DOHH2 (cell line): ENCODE results near the gene PRRC1.

ENCODE experiments used
- H3F3A ChIP-seq: fragments of 200-600 bp; sonication (generic), shearing (Covaris generic); 2 replicates; pipeline ENCODE4 v1.6.0; 2016; ENCODE audit warnings: antibody characterized with exemption, mild to moderate bottlenecking; ENCODE audit not compliant: control insufficient read depth, insufficient read depth
- H3K27ac ChIP-seq: fragments of 200-600 bp; sonication (generic); 2 replicates; pipeline ENCODE4 v1.5.1; 2014; ENCODE audit warnings: low read depth, mild to moderate bottlenecking, low read length, moderate library complexity
- H3K27me3 ChIP-seq: fragments of 200-600 bp; sonication (generic); 2 replicates; pipeline ENCODE4 v1.6.1; 2014; ENCODE audit warnings: mild to moderate bottlenecking, low read length, mixed read lengths; ENCODE audit not compliant: control insufficient read depth
- H3K36me3 ChIP-seq: fragments of 200-600 bp; sonication (generic); 2 replicates; pipeline ENCODE4 v1.6.1; 2014; ENCODE audit warnings: mild to moderate bottlenecking, low read length, moderate library complexity, mixed read lengths; ENCODE audit not compliant: control insufficient read depth
- H3K4me1 ChIP-seq: fragments of 200-600 bp; sonication (generic); 2 replicates; pipeline ENCODE4 v1.6.1; 2014; ENCODE audit warnings: mild to moderate bottlenecking, low read length, mixed read lengths; ENCODE audit not compliant: control insufficient read depth
- H3K4me2 ChIP-seq: fragments of 200-600 bp; sonication (generic); 2 replicates; pipeline ENCODE4 v1.6.0; 2014; ENCODE audit warnings: mild to moderate bottlenecking, low read length, moderate library complexity
- H3K4me3 ChIP-seq: fragments of 200-600 bp; sonication (generic); 2 replicates; pipeline ENCODE4 v1.5.1; 2014; ENCODE audit warnings: mild to moderate bottlenecking, low read length, mixed read lengths
- H3K79me2 ChIP-seq: fragments of 200-600 bp; sonication (generic); 2 replicates; pipeline ENCODE4 v1.6.1; 2014; ENCODE audit warnings: mild to moderate bottlenecking, low read length, mixed read lengths; ENCODE audit not compliant: control insufficient read depth
- H3K9me2 ChIP-seq: fragments of 200-600 bp; sonication (generic); replicated peaks from 2 replicates; pipeline ENCODE4 v1.6.1; 2014; ENCODE audit warnings: mild to moderate bottlenecking, low read length, mixed read lengths; ENCODE audit not compliant: control insufficient read depth
- H3K9me3 ChIP-seq: fragments of 200-600 bp; sonication (generic); 2 replicates; pipeline ENCODE4 v1.6.1; 2014; ENCODE audit warnings: antibody characterized with exemption, low read length, mixed read lengths; ENCODE audit not compliant: control insufficient read depth, insufficient read depth
- H4K20me1 ChIP-seq: fragments of 200-600 bp; sonication (generic); 2 replicates; pipeline ENCODE4 v1.6.0; 2014; ENCODE audit warnings: low read depth, mild to moderate bottlenecking, antibody characterized with exemption, low read length, moderate library complexity; ENCODE audit not compliant: control insufficient read depth, insufficient read depth
- EZH2phosphoT487 ChIP-seq: fragments of 200-600 bp; sonication (generic); IDR thresholded peaks from 2 replicates; pipeline ENCODE4 v1.6.1; 2017; ENCODE audit warnings: borderline replicate concordance, mild to moderate bottlenecking, antibody characterized with exemption, low read length, moderate library complexity, mixed read lengths
- TF ChIP-seq, protein P1 (sequence below): fragments of 200-600 bp; sonication (generic); IDR thresholded peaks from one replicate; pipeline ENCODE4 v1.5.1; 2014; ENCODE audit warnings: antibody characterized with exemption, mild to moderate bottlenecking, low read depth, low read length; ENCODE audit not compliant: poor library complexity, severe bottlenecking

PRRC1 gene

GRCh38 chr5:127486471-127486870 is 31.0 kb upstream of the PRRC1 start:
- H3K9me3 ChIP-seq, result no peaks in the 10 kb centered on the region
- no peaks in the 10 kb centered on the region for H3K4me1 ChIP-seq
- H3K27ac ChIP-seq, result no peak overlapping the region
- H3K36me3 ChIP-seq, result no peaks in the 10 kb centered on the region
- H3K79me2 ChIP-seq, result no peaks in the 10 kb centered on the region
- H4K20me1 ChIP-seq, result no peaks in the 10 kb centered on the region
- no peak overlapping the region for H3K4me2 ChIP-seq
- H3F3A ChIP-seq, result no peaks in the 10 kb centered on the region
- peaks cover 17% of the 10 kb centered on the region; the same call in 1 of the 2 replicates for H3K27me3 ChIP-seq
- H3K9me2 ChIP-seq, result no peaks in the 10 kb centered on the region
- no peak for TF ChIP-seq EZH2phosphoT487
- TF ChIP-seq, protein P1, sequence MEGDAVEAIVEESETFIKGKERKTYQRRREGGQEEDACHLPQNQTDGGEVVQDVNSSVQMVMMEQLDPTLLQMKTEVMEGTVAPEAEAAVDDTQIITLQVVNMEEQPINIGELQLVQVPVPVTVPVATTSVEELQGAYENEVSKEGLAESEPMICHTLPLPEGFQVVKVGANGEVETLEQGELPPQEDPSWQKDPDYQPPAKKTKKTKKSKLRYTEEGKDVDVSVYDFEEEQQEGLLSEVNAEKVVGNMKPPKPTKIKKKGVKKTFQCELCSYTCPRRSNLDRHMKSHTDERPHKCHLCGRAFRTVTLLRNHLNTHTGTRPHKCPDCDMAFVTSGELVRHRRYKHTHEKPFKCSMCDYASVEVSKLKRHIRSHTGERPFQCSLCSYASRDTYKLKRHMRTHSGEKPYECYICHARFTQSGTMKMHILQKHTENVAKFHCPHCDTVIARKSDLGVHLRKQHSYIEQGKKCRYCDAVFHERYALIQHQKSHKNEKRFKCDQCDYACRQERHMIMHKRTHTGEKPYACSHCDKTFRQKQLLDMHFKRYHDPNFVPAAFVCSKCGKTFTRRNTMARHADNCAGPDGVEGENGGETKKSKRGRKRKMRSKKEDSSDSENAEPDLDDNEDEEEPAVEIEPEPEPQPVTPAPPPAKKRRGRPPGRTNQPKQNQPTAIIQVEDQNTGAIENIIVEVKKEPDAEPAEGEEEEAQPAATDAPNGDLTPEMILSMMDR, result no peak
- H3K4me3 ChIP-seq, result no peak overlapping the region

GRCh38 chr5:127492854-127493738 is 24.3 kb upstream of the PRRC1 start:
- no peaks in the 10 kb centered on the region for H3K4me1 ChIP-seq
- TF ChIP-seq, protein P1, result peak; percentile 97
- no peak for TF ChIP-seq EZH2phosphoT487
- no peak overlapping the region for H3K4me3 ChIP-seq

GRCh38 chr5:127498548-127498947 is 18.9 kb upstream of the PRRC1 start:
- Histone ChIP-seq H3K9me2 (no peaks in the 10 kb centered on the region), H3K36me3 (no peaks in the 10 kb centered on the region), H3K4me1 (no peaks in the 10 kb centered on the region), H3K4me3 (no peak overlapping the region), H3K27ac (no peak overlapping the region), H3K9me3 (no peaks in the 10 kb centered on the region), H3F3A (no peaks in the 10 kb centered on the region), H3K27me3 (no peaks in the 10 kb centered on the region), H4K20me1 (no peaks in the 10 kb centered on the region), H3K79me2 (no peaks in the 10 kb centered on the region), H3K4me2 (no peak overlapping the region)
- TF ChIP-seq EZH2phosphoT487, result no peak
- TF ChIP-seq, protein P1, result no peak

More at GRCh38 chr5:127492854-127493738, 24.3 kb upstream of the PRRC1 start:
- Histone ChIP-seq H3K79me2 (no peaks in the 10 kb centered on the region), H4K20me1 (no peaks in the 10 kb centered on the region), H3K27ac (no peak overlapping the region), H3K9me2 (no peaks in the 10 kb centered on the region), H3F3A (no peaks in the 10 kb centered on the region), H3K9me3 (no peaks in the 10 kb centered on the region), H3K36me3 (no peaks in the 10 kb centered on the region), H3K27me3 (peaks cover 11% of the 10 kb centered on the region; the same call in 1 of the 2 replicates), H3K4me2 (no peak overlapping the region)
